GM12878 (cell line): ENCODE data around the gene GNAQ. TPM values are rescaled to one million over a fixed set of nuclear protein-coding genes. Genes with fewer than 3 reads are reported as not detected.

Source experiments
- ATAC-seq: fragments of 200-7000 bp; cut with Tn5 transposase; 3 replicates; pipeline ENCODE4 v1.9.1; 2020; ENCODE audit warnings: mild to moderate bottlenecking, moderate library complexity
- BruUV-seq: library from RNA; stranded (reverse); fragments of 400-500 nt; replicated peaks from 2 replicates; lab custom pipeline; 2021; lab: Mats Ljungman, UMichigan
- CTCF ChIA-PET: fragments of 300-600 bp; sonication (Branson Sonifier 250); formaldehyde crosslinking; extraction: SDS; loops from one replicate; lab custom pipeline; 2021; ENCODE audit warnings: inconsistent platforms; lab: Yijun Ruan, JAX
- POLR2A ChIA-PET: fragments of 350-600 bp; formaldehyde crosslinking; extraction: SDS; loops from one replicate; lab custom pipeline; 2021; ENCODE audit warnings: inconsistent platforms; lab: Charles Lee
- RAD21 ChIA-PET: fragments of 300-600 bp; sonication (Branson Sonifier 250); formaldehyde crosslinking; loops from one replicate; lab custom pipeline; 2023; ENCODE audit warnings: antibody characterized with exemption; ENCODE audit not compliant: unreplicated experiment; lab: Charles Lee
- SMC1A ChIA-PET: fragments of 300-600 bp; sonication (Branson Sonifier 250); formaldehyde crosslinking; loops from one replicate; lab custom pipeline; 2023; ENCODE audit not compliant: unreplicated experiment, uncharacterized antibody; lab: Charles Lee
- DNase-seq: peaks from one replicate; pipeline ENCODE4 v3.0.0-alpha.2; 2011; ENCODE audit warnings: low read depth, low spot score
- FAIRE-seq: peaks from 3 replicates; lab custom pipeline; 2011; peaks lifted over from hg19 to GRCh38; lab: Jason Lieb, UNC
- H2AFZ ChIP-seq: 2 replicates; pipeline ENCODE4 v1.6.0; 2011; ENCODE audit warnings: low read depth, low read length, control low read depth; ENCODE audit not compliant: control insufficient read depth
- H3K27ac ChIP-seq: 2 replicates; pipeline ENCODE4 v1.5.1; 2011; ENCODE audit warnings: control low read depth; ENCODE audit not compliant: control insufficient read depth, insufficient read depth
- H3K27me3 ChIP-seq, 2 experiments: replicated peaks in 1 of 2; 2 replicates each; pipeline versions ENCODE4 v1.6.0 to v1.6.1; 2011; ENCODE audit warnings: low read length in 1 of 2; ENCODE audit not compliant: control insufficient read depth in 2 of 2, insufficient read depth in 2 of 2
- H3K36me3 ChIP-seq, 2 experiments: 2 replicates each; pipeline ENCODE4 v1.5.1; 2011; ENCODE audit warnings: low read length in 1 of 2; ENCODE audit not compliant: control insufficient read depth in 2 of 2, insufficient read depth in 2 of 2
- H3K4me1 ChIP-seq: 2 replicates; pipeline ENCODE4 v1.6.1; 2011; ENCODE audit warnings: mild to moderate bottlenecking, low read length, moderate library complexity, mixed read lengths; ENCODE audit not compliant: control insufficient read depth, insufficient read depth
- H3K4me2 ChIP-seq: 2 replicates; pipeline ENCODE4 v1.6.0; 2011; ENCODE audit warnings: control low read depth; ENCODE audit not compliant: control insufficient read depth, insufficient read depth
- H3K4me3 ChIP-seq: fragments of 200-600 bp; sonication (generic); 2 replicates; pipeline ENCODE4 v1.5.1; 2016
- H3K79me2 ChIP-seq: 2 replicates; pipeline ENCODE4 v1.6.0; 2011; ENCODE audit warnings: low read length; ENCODE audit not compliant: control insufficient read depth, insufficient read depth
- H3K9ac ChIP-seq: 2 replicates; pipeline ENCODE4 v1.8.0; 2011; ENCODE audit warnings: low read length, control low read depth, mixed read lengths; ENCODE audit not compliant: control insufficient read depth, insufficient read depth
- H3K9me3 ChIP-seq: replicated peaks from 3 replicates; pipeline ENCODE4 v1.5.1; 2011; ENCODE audit warnings: mild to moderate bottlenecking, low read length; ENCODE audit not compliant: control insufficient read depth, insufficient read depth
- H4K20me1 ChIP-seq: 2 replicates; pipeline ENCODE4 v1.6.0; 2011; ENCODE audit not compliant: control insufficient read depth, insufficient read depth
- BRCA1 ChIP-seq: IDR thresholded peaks from 2 replicates; pipeline ENCODE4 v1.6.1; 2011; ENCODE audit warnings: low read depth, low read length, improper control_type of control experiment
- DPF2 ChIP-seq: fragments of 450-650 bp; IDR thresholded peaks from 2 replicates; pipeline ENCODE4 v1.6.1; 2017; ENCODE audit warnings: mild to moderate bottlenecking
- ETV6 ChIP-seq, 2 experiments: fragments of 450-650 bp in 1 of 2; IDR thresholded peaks in 1 of 2; conservative IDR thresholded peaks in 1 of 2; 2 replicates each; pipeline ENCODE4 v1.6.1; 2014; ENCODE audit warnings: antibody characterized with exemption in 1 of 2, borderline replicate concordance in 1 of 2, low read depth in 1 of 2, mild to moderate bottlenecking in 1 of 2, moderate library complexity in 1 of 2
- EZH2 ChIP-seq: IDR thresholded peaks from 2 replicates; pipeline ENCODE4 v1.6.1; 2012; ENCODE audit warnings: low read depth, mild to moderate bottlenecking, control low read depth, inconsistent platforms, low read length, borderline replicate concordance; ENCODE audit not compliant: control insufficient read depth
- FOS ChIP-seq: IDR thresholded peaks from 3 replicates; pipeline ENCODE4 v1.6.1; 2011; ENCODE audit warnings: borderline replicate concordance; ENCODE audit not compliant: insufficient read length; ENCODE audit errors: extremely low read depth
- FOXM1 ChIP-seq: IDR thresholded peaks from 2 replicates; pipeline ENCODE4 v1.6.1; 2012; ENCODE audit warnings: low read depth, mild to moderate bottlenecking, inconsistent platforms, low read length, moderate library complexity
- HDGF ChIP-seq: fragments of 450-650 bp; IDR thresholded peaks from 2 replicates; pipeline ENCODE4 v1.6.1; 2016; ENCODE audit warnings: antibody characterized with exemption
- JUND ChIP-seq: IDR thresholded peaks from 2 replicates; pipeline ENCODE4 v1.6.1; 2012; ENCODE audit warnings: low read depth, mild to moderate bottlenecking, low read length, improper control_type of control experiment, moderate library complexity
- MTA2 ChIP-seq: fragments of 450-650 bp; IDR thresholded peaks from 2 replicates; pipeline ENCODE4 v1.6.1; 2016; ENCODE audit warnings: low read depth, mild to moderate bottlenecking, moderate library complexity
- MTA3 ChIP-seq: IDR thresholded peaks from 2 replicates; pipeline ENCODE4 v1.6.1; 2012; ENCODE audit warnings: low read length, inconsistent platforms, borderline replicate concordance
- NR2C1 ChIP-seq: fragments of 450-650 bp; IDR thresholded peaks from 2 replicates; pipeline ENCODE4 v1.6.1; 2017; ENCODE audit warnings: antibody characterized with exemption, mild to moderate bottlenecking, moderate library complexity
- NR2F1 ChIP-seq: fragments of 450-650 bp; conservative IDR thresholded peaks from 2 replicates; pipeline ENCODE4 v1.6.1; 2017; ENCODE audit warnings: mild to moderate bottlenecking
- NRF1 ChIP-seq: conservative IDR thresholded peaks from 2 replicates; pipeline ENCODE4 v1.6.1; 2011; ENCODE audit warnings: mild to moderate bottlenecking, low read depth, low read length, improper control_type of control experiment
- PAX8 ChIP-seq: fragments of 450-650 bp; IDR thresholded peaks from 2 replicates; pipeline ENCODE4 v1.6.1; 2017; ENCODE audit warnings: mild to moderate bottlenecking, moderate library complexity
- RAD51 ChIP-seq: fragments of 450-650 bp; IDR thresholded peaks from 2 replicates; pipeline ENCODE4 v1.6.1; 2016; ENCODE audit warnings: moderate library complexity, mild to moderate bottlenecking, inconsistent platforms
- RCOR1 ChIP-seq: conservative IDR thresholded peaks from 2 replicates; pipeline ENCODE4 v1.6.1; 2012; ENCODE audit warnings: low read depth, low read length, improper control_type of control experiment
- SPI1 ChIP-seq: IDR thresholded peaks from 2 replicates; pipeline ENCODE4 v1.6.1; 2011; ENCODE audit warnings: low read depth, mild to moderate bottlenecking, low read length, moderate library complexity, borderline replicate concordance; ENCODE audit not compliant: insufficient read depth
- STAT1 ChIP-seq: fragments of 450-650 bp; conservative IDR thresholded peaks from 2 replicates; pipeline ENCODE4 v1.6.1; 2014; ENCODE audit warnings: antibody characterized with exemption, mild to moderate bottlenecking
- TBL1XR1 ChIP-seq: IDR thresholded peaks from 2 replicates; pipeline ENCODE4 v1.6.1; 2012; ENCODE audit warnings: low read depth, low read length, improper control_type of control experiment
- WGBS: methylation state at CpG from one replicate; pipeline ENCODE4 v1.1.6; 2016; ENCODE audit warnings: low lambda C conversion rate; ENCODE audit not compliant: insufficient replicate concordance, insufficient coverage; ENCODE audit errors: missing lambda C conversion rate; 5-methylcytosine and 5-hydroxymethylcytosine counted together
- in situ Hi-C: fragments of 300-500 bp; cut with MboI; formaldehyde crosslinking; loops from 9 replicates; pipeline ENCODE4 v1.14.3; 2018; ENCODE audit warnings: mixed read lengths
- intact Hi-C: fragments of 100-400 bp; cut with micrococcal nuclease; formaldehyde crosslinking; loops from one replicate; pipeline ENCODE4 v1.14.2; 2022; ENCODE audit not compliant: unreplicated experiment
- polyA plus RNA-seq, 11 experiments: library from polyadenylated mRNA; depleted of rRNA in 4 of 11; unstranded in 6 of 11; stranded (reverse) in 5 of 11; fragments of >200 nt; fragmentation: Nextera tagmentation in 4 of 11; fragmentation: Illumina TruSeq in 1 of 11; extraction: Ambion mirVana in 4 of 11; extraction: Trizol in 1 of 11; gene quantifications; 1 replicate in 1 of 11; 2 replicates in 10 of 11; pipeline versions ENCODE4 v1.2.1 to v1.2.3, GENCODE V29; 2011 to 2016; ENCODE audit warnings: inconsistent platforms in 2 of 11, missing spikeins in 2 of 11, low read depth in 1 of 11
- total RNA-seq, 4 experiments: library from RNA; depleted of rRNA in 3 of 4; stranded (reverse); fragments of >200 nt in 3 of 4; fragmentation: Illumina TruSeq in 1 of 4; extraction: Trizol in 1 of 4; gene quantifications; 2 replicates each; pipeline versions ENCODE4 v1.2.1 to v1.2.3, GENCODE V29; 2013 to 2021
- TF ChIP-seq, protein P1 (sequence below): fragments of 450-650 bp; formaldehyde crosslinking; IDR thresholded peaks from 2 replicates; pipeline ENCODE4 v1.4.0; 2022; ENCODE audit warnings: mild to moderate bottlenecking, moderate library complexity
- TF ChIP-seq, protein P2 (sequence below): fragments of 450-650 bp; IDR thresholded peaks from 2 replicates; pipeline ENCODE4 v1.6.1; 2016; ENCODE audit warnings: mild to moderate bottlenecking

Gene GNAQ
- total and polyA plus RNA-seq, 10 of the 15 experiments (the other 5 are each of a cell fraction or from before 2014, with no cell fraction given) = 0.15 to 47.2 (median 0.49) TPM

DNA sequence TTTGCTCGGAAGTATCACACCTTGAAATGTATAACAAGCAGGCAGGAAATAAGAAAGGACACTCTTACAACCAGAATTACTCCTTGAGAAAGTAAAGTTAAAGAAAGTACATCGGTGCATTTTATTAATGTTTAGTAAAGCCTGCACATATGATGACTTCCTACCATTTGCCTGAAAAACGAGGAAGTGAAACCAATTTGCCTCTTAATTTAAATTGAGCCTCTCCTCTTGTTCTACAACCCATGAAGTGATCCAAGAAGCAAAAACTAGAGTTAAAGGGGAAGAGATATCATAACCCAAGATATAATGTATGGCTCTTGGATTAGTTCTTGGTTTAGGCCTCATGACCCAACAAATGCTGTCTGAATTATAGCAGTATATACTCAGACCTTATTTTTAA is 95.6 kb downstream of the GNAQ start (continued):
- peak; percentile 85 for TF ChIP-seq SPI1
- TF ChIP-seq JUND = no peak
- TF ChIP-seq MTA2 = peak; percentile 45; the same call in 1 of the 2 replicates
- TF ChIP-seq RCOR1 = no peak

DNA sequence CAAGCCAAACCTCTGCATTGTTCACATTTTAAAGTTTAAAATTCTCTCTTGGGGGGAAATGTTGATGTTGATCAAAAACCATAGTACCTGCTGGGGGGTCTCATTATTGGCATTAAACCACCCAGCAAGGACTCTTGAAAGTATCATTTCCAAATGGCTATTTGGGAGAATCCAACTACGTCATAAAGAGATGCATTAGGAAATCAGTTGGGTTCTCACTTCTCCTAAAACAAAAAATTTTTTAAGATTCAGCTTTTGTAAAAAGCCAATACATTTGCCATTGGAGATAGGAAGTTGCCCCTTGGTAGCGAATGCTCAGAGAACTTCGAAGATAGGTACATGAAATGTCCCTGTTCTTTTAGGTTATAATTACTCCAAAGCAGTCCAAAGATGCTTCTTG is 96.4 kb downstream of the GNAQ start:
- 52% methylated on average over 3 of the region's 3 CpGs for WGBS
- in situ Hi-C loops = no loop called here
- no peak overlapping the region for H3K9ac ChIP-seq
- TF ChIP-seq, protein P1, sequence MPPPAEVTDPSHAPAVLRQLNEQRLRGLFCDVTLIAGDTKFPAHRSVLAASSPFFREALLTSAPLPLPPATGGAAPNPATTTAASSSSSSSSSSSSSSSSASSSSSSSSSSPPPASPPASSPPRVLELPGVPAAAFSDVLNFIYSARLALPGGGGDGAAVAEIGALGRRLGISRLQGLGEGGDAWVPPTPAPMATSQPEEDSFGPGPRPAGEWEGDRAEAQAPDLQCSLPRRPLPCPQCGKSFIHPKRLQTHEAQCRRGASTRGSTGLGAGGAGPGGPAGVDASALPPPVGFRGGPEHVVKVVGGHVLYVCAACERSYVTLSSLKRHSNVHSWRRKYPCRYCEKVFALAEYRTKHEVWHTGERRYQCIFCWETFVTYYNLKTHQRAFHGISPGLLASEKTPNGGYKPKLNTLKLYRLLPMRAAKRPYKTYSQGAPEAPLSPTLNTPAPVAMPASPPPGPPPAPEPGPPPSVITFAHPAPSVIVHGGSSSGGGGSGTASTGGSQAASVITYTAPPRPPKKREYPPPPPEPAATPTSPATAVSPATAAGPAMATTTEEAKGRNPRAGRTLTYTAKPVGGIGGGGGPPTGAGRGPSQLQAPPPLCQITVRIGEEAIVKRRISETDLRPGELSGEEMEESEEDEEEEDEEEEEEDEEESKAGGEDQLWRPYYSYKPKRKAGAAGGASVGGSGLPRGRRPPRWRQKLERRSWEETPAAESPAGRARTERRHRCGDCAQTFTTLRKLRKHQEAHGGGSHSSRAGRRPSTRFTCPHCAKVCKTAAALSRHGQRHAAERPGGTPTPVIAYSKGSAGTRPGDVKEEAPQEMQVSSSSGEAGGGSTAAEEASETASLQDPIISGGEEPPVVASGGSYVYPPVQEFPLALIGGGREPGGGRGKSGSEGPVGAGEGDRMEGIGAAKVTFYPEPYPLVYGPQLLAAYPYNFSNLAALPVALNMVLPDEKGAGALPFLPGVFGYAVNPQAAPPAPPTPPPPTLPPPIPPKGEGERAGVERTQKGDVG (CRISPR knock-in tag) = no peak
- no peak for TF ChIP-seq RAD51
- TF ChIP-seq FOS = no peak
- no peak for TF ChIP-seq NR2C1
- TF ChIP-seq NRF1 = no peak
- TF ChIP-seq NR2F1 = no peak
- no peak for TF ChIP-seq TBL1XR1
- TF ChIP-seq, protein P2, sequence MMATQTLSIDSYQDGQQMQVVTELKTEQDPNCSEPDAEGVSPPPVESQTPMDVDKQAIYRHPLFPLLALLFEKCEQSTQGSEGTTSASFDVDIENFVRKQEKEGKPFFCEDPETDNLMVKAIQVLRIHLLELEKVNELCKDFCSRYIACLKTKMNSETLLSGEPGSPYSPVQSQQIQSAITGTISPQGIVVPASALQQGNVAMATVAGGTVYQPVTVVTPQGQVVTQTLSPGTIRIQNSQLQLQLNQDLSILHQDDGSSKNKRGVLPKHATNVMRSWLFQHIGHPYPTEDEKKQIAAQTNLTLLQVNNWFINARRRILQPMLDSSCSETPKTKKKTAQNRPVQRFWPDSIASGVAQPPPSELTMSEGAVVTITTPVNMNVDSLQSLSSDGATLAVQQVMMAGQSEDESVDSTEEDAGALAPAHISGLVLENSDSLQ = no peak
- TF ChIP-seq EZH2 = no peak
- no peak for TF ChIP-seq DPF2
- TF ChIP-seq PAX8 = no peak
- no peak for TF ChIP-seq FOXM1
- TF ChIP-seq ETV6 (conservative IDR thresholded peaks at IDR 0.05 in 1 of 2, IDR thresholded peaks at IDR 0.05 in 1 of 2; ENCODE audit: borderline replicate concordance in 1 of 2, low read depth in 1 of 2) = no peak
- no peak for TF ChIP-seq BRCA1
- TF ChIP-seq MTA3 = no peak
- TF ChIP-seq HDGF = no peak
- no peak for TF ChIP-seq STAT1

More for the DNA sequence above, 96.4 kb downstream of the GNAQ start:
- ATAC-seq (no peak), FAIRE-seq (no peak), DNase-seq (no peak)
- SMC1A ChIA-PET = no interaction called here
- no peak overlapping the region for H3K4me2 ChIP-seq
- RAD21 ChIA-PET = no interaction called here
- no peak overlapping the region for H3K4me3 ChIP-seq
- no TSS peak for BruUV-seq
- H2AFZ ChIP-seq = no peak overlapping the region
- no peaks in the 10 kb centered on the region for H4K20me1 ChIP-seq
- CTCF ChIA-PET = no interaction called here
- H3K4me1 ChIP-seq = no peaks in the 10 kb centered on the region
- H3K27ac ChIP-seq = no peak overlapping the region
- H3K27me3 ChIP-seq = no peaks in the 10 kb centered on the region; a peak in 1 of 4 replicates
- intact Hi-C loops = loop anchor here (5.0 kb wide), 1 partner anchor 48 kb away; no protein-coding TSS in a partner anchor
- POLR2A ChIA-PET = no interaction called here
- H3K79me2 ChIP-seq = no peaks in the 10 kb centered on the region
- H3K9me3 ChIP-seq = no peaks in the 10 kb centered on the region
- H3K36me3 ChIP-seq = no peaks in the 10 kb centered on the region
